Psoas muscle (tissue), 8 donors: ENCODE results near the gene PDGFD. TPM values are rescaled to one million over a fixed set of nuclear protein-coding genes. Genes with fewer than 3 reads are reported as not detected.

Source experiments
- ATAC-seq, 4 donors: fragments of 200-7000 bp; cut with Tn5 transposase; one replicate each; pipeline ENCODE4 v1.9.1; 2020; ENCODE audit warnings: moderate library complexity in 3 of 4, mild to moderate bottlenecking in 2 of 4
- DNase-seq, 2 donors: peaks; one replicate each; pipeline ENCODE4 v3.0.0-alpha.2; 2020
- H3K27ac ChIP-seq: fragments of 200-600 bp; one replicate; pipeline ENCODE4 v1.8.0; 2022
- H3K27me3 ChIP-seq, 3 donors: fragments of 200-600 bp in 1 of 3; one replicate each; pipeline versions ENCODE4 v1.6.1 to v1.8.0; 2013 to 2022; ENCODE audit warnings: low read length in 2 of 3, mild to moderate bottlenecking in 2 of 3, moderate library complexity in 1 of 3; ENCODE audit not compliant: insufficient read depth in 3 of 3
- H3K36me3 ChIP-seq, 2 donors: fragments of 200-600 bp in 1 of 2; one replicate each; pipeline versions ENCODE4 v1.6.1 to v1.8.0; 2013 to 2022; ENCODE audit warnings: low read depth in 1 of 2, mild to moderate bottlenecking in 1 of 2, moderate library complexity in 1 of 2; ENCODE audit not compliant: insufficient read depth in 1 of 2
- H3K4me1 ChIP-seq: fragments of 200-600 bp; one replicate; pipeline ENCODE4 v1.8.0; 2022
- H3K4me3 ChIP-seq: fragments of 200-600 bp; one replicate; pipeline ENCODE4 v1.8.0; 2022; ENCODE audit warnings: mild to moderate bottlenecking
- H3K9me3 ChIP-seq: fragments of 200-600 bp; one replicate; pipeline ENCODE4 v1.8.0; 2022
- CTCF ChIP-seq: fragments of 200-600 bp; IDR thresholded peaks from one replicate; pipeline ENCODE4 v1.8.0; 2022; ENCODE audit warnings: antibody characterized with exemption
- WGBS, 3 donors: extraction: QIAGEN DNeasy Blood & Tissue Kit; methylation state at CpG; one replicate each; pipeline versions ENCODE4 v1.1.6 to v1.1.7; 2013; 5-methylcytosine and 5-hydroxymethylcytosine counted together
- intact Hi-C, 2 donors: fragments of 100-400 bp; cut with DNase I; formaldehyde crosslinking; loops; one replicate each; pipeline versions ENCODE4 v1.11.0 to v1.14.2; 2022
- polyA plus RNA-seq, 3 donors: library from polyadenylated mRNA; stranded (reverse); fragments of 200-250 nt; gene quantifications; one replicate each; pipeline ENCODE4 v1.2.3, GENCODE V29; 2013
- total RNA-seq, 4 donors: library from RNA; stranded (reverse); fragmentation: NEBNext Ultra II Directional in 2 of 4; extraction: Animal tissue kit (Norgen Biotek cat#: 25700) in 2 of 4; gene quantifications; one replicate each; pipeline versions ENCODE4 v1.2.1 to v1.2.4, GENCODE V29; 2021 to 2023
- donor health status: healthy with polysubstance abuse.
- donor health status: DM: no; HTN: no; CAD: no; lungs with moderate emphysema.
- donor health status: Bipolar disorder and iron deficiency.
- donor health status: healthy.
- donor health status: DM: yes; HTN: yes; CAD: no.
- donor health status: DM: no; HTN: no; CAD: no.
- donor health status: DM: no; HTN: no; CAD: no.
- donor health status: DM: yes; HTN: yes; CAD: no.

The PDGFD gene
- total and polyA plus RNA-seq, 7 donors: 0.53 to 5.6 (median 1.2) TPM

DNA sequence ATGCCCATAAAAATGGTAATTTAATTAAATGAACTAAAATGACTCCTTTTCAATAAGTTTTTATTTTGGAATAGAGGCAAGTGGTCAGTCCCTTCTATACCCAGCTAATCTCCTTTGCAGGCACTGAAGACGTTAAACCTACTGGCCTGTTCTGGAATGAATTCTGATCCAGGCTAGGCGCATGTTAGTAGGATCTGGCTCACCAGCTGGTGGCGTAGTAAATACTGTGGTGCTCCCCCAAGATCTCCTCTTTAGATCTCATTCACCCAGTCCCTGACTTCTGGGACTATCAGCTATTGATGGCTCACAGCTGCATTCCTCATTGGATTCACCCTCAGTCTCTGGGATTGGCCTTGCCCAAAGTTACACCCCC, 301.2 kb downstream of the PDGFD start:
- no peak for ATAC-seq
- 64 to 81% (median 74%) methylated on average over 3 of the region's 3 CpGs for WGBS, 3 donors

GRCh38 chr11:103862094-103862801, 301.7 kb downstream of the PDGFD start:
- H3K9me3 ChIP-seq: no peaks in the 10 kb centered on the region
- ATAC-seq: no peak
- no peak overlapping the region for H3K27ac ChIP-seq
- intact Hi-C loops: no loop called here
- H3K4me3 ChIP-seq: no peak overlapping the region
- no peak for DNase-seq
- H3K36me3 ChIP-seq: no peaks in the 10 kb centered on the region
- 57 to 72% (median 57%) methylated on average over 9 of the region's 9 CpGs for WGBS, 3 donors
- no peaks in the 10 kb centered on the region for H3K27me3 ChIP-seq
- no peak for TF ChIP-seq CTCF
- no peaks in the 10 kb centered on the region for H3K4me1 ChIP-seq

More for the DNA sequence above, 301.2 kb downstream of the PDGFD start:
- Histone ChIP-seq H3K4me3 (no peak overlapping the region), H3K36me3 (no peaks in the 10 kb centered on the region), H3K4me1 (no peaks in the 10 kb centered on the region), H3K9me3 (no peaks in the 10 kb centered on the region), H3K27me3 (no peaks in the 10 kb centered on the region), H3K27ac (no peak overlapping the region)
- no peak for TF ChIP-seq CTCF
- no peak for DNase-seq
- intact Hi-C loops: no loop called here

Other genes starting within 250 kb of the PDGFD start
- gene DDI1, start 127.5 kb downstream of the PDGFD start, total RNA-seq: not detected
- gene DDI1, start 127.5 kb downstream of the PDGFD start, polyA plus RNA-seq: not detected